ENCODE data around the gene SMARCC2. TPM values are rescaled to one million over a fixed set of nuclear protein-coding genes. Genes with fewer than 3 reads are reported as not detected.
"Not testable (repeated sequence)": the region's sequence is repeated elsewhere in the genome, so short reads cannot be mapped to it uniquely, and the experiment has no call there.

SMARCC2 gene
- total RNA-seq, 4 donors from 2014 or later: 65.5 to 101 (median 82.1) TPM

- DNase-seq (ENCODE audit: low spot score) (peak; percentile 47), ATAC-seq (ENCODE audit: low FRiP score) (peak; percentile 46)
- peak in 1 of 3 donors; percentile 61 for TF ChIP-seq CTCF (IDR thresholded peaks at IDR 0.05)
These were observed 31.9 kb downstream of the SMARCC2 start for GRCh38 chr12:56157201-56158028.

GRCh38 chr12:56156464-56157200 lies 32.7 kb downstream of the SMARCC2 start:
- DNase-seq (ENCODE audit: low spot score); ATAC-seq (ENCODE audit: low FRiP score): not testable (repeated sequence)

GRCh38 chr12:56155256-56155845 lies 33.9 kb downstream of the SMARCC2 start:
- ATAC-seq (ENCODE audit: low FRiP score) (no peak), DNase-seq (ENCODE audit: low spot score) (no peak)
- TF ChIP-seq CTCF (IDR thresholded peaks at IDR 0.05): no peak

GRCh38 chr12:56154818-56155217 lies 34.5 kb downstream of the SMARCC2 start:
- DNase-seq (ENCODE audit: low spot score) (no peak), ATAC-seq (ENCODE audit: low FRiP score) (no peak)
- no peak for TF ChIP-seq CTCF (IDR thresholded peaks at IDR 0.05)

GRCh38 chr12:56154246-56154771 lies 35.0 kb downstream of the SMARCC2 start:
- no peak for TF ChIP-seq CTCF (IDR thresholded peaks at IDR 0.05)
- no peak for DNase-seq (ENCODE audit: low spot score)
- no peak for ATAC-seq (ENCODE audit: low FRiP score)

GRCh38 chr12:56153678-56154065 lies 35.6 kb downstream of the SMARCC2 start:
- no peak for ATAC-seq (ENCODE audit: low FRiP score)

More at GRCh38 chr12:56153678-56154065, 35.6 kb downstream of the SMARCC2 start:
- no peak for TF ChIP-seq CTCF (IDR thresholded peaks at IDR 0.05)
- DNase-seq (ENCODE audit: low spot score): no peak
